DOHH2 (cell line): Measurements from ENCODE around the gene PHLPP1.

Source experiments
- CTCF ChIP-seq: fragments of 200-600 bp; sonication (generic); IDR thresholded peaks from one replicate; pipeline ENCODE4 v1.5.1; 2014; ENCODE audit warnings: antibody characterized with exemption, mild to moderate bottlenecking, low read depth, low read length; ENCODE audit not compliant: poor library complexity, severe bottlenecking
- EZH2phosphoT487 ChIP-seq: fragments of 200-600 bp; sonication (generic); IDR thresholded peaks from 2 replicates; pipeline ENCODE4 v1.6.1; 2017; ENCODE audit warnings: borderline replicate concordance, mild to moderate bottlenecking, antibody characterized with exemption, low read length, moderate library complexity, mixed read lengths

GRCh38 chr18:62809900-62810299, 94.6 kb downstream of the PHLPP1 start:
- TF ChIP-seq CTCF, result no peak
- TF ChIP-seq EZH2phosphoT487, result no peak
